Prostate gland (tissue), 2 donors: Measurements from ENCODE around the gene MYOZ1. TPM values are rescaled to one million over a fixed set of nuclear protein-coding genes. Genes with fewer than 3 reads are reported as not detected.

Experiments used
- DNase-seq: peaks from one replicate; pipeline ENCODE4 v3.0.0-alpha.2; 2019; ENCODE audit warnings: low spot score
- H3K27ac ChIP-seq, 2 donors: fragments of 200-600 bp; sonication (generic); 2 replicates each; pipeline ENCODE4 v1.5.1; 2017 to 2019
- H3K27me3 ChIP-seq: fragments of 200-600 bp; sonication (generic); replicated peaks from 2 replicates; pipeline ENCODE4 v1.5.1; 2019; ENCODE audit not compliant: insufficient read depth
- H3K36me3 ChIP-seq, 2 donors: fragments of 200-600 bp; sonication (generic); 1 replicate in 1 of 2; 2 replicates in 1 of 2; pipeline versions ENCODE4 v1.5.1 to v1.8.1; 2017 to 2019
- H3K4me1 ChIP-seq: fragments of 200-600 bp; sonication (generic); replicated peaks from 2 replicates; pipeline ENCODE4 v1.5.1; 2019
- H3K4me3 ChIP-seq, 2 donors: fragments of 200-600 bp; sonication (generic); 2 replicates each; pipeline ENCODE4 v1.5.1; 2017 to 2019
- H3K9me3 ChIP-seq: fragments of 200-600 bp; sonication (generic); 2 replicates; pipeline ENCODE4 v1.5.1; 2017
- CTCF ChIP-seq, 4 experiments: fragments of 200-600 bp in 2 of 4; fragments of 450-650 bp in 2 of 4; sonication (generic) in 2 of 4; IDR thresholded peaks; 1 replicate in 3 of 4; 2 replicates in 1 of 4; pipeline ENCODE4 v1.5.1; 2016 to 2019; ENCODE audit warnings: antibody characterized with exemption in 4 of 4, mild to moderate bottlenecking in 2 of 4, moderate library complexity in 2 of 4
- POLR2A ChIP-seq: fragments of 450-650 bp; IDR thresholded peaks from one replicate; pipeline ENCODE4 v1.6.1; 2016; ENCODE audit warnings: antibody characterized with exemption, mild to moderate bottlenecking
- POLR2AphosphoS5 ChIP-seq: sonication (generic); formaldehyde crosslinking; IDR thresholded peaks from one replicate; pipeline ENCODE4 v1.6.1; 2017; ENCODE audit warnings: antibody characterized with exemption
- WGBS: methylation state at CpG from one replicate; pipeline ENCODE4 v1.1.5; 2018; 5-methylcytosine and 5-hydroxymethylcytosine counted together
- intact Hi-C: fragments of 100-400 bp; cut with DNase I; formaldehyde crosslinking; loops from one replicate; pipeline ENCODE4 v1.14.2; 2022
- total RNA-seq, 2 donors: library from RNA; depleted of rRNA; stranded (reverse); fragments of >200 nt; gene quantifications; one replicate each; pipeline ENCODE4 v1.1.0, GENCODE V29; 2016

The MYOZ1 gene
- total RNA-seq, 2 donors from 2014 or later: 1.6 to 3.3 TPM

- H3K36me3 ChIP-seq: no peaks in the 10 kb centered on the region
- no peak for DNase-seq
- peaks cover 11% of the 10 kb centered on the region for H3K4me1 ChIP-seq
- H3K9me3 ChIP-seq: no peaks in the 10 kb centered on the region
- no peak overlapping the region for H3K27ac ChIP-seq
- H3K27me3 ChIP-seq: no peaks in the 10 kb centered on the region
- H3K4me3 ChIP-seq: no peak overlapping the region
- TF ChIP-seq POLR2A (no peak), POLR2AphosphoS5 (no peak), CTCF (IDR thresholded peaks at IDR 0.05) (no peak)
- 94% methylated on average over 2 of the region's 2 CpGs for WGBS
- intact Hi-C loops: loop anchor here (5.0 kb wide), 1 partner anchor 32 kb away; no protein-coding TSS in a partner anchor
Measured at GRCh38 chr10:73584737-73585136, 56.5 kb downstream of the MYOZ1 start.

DNA sequence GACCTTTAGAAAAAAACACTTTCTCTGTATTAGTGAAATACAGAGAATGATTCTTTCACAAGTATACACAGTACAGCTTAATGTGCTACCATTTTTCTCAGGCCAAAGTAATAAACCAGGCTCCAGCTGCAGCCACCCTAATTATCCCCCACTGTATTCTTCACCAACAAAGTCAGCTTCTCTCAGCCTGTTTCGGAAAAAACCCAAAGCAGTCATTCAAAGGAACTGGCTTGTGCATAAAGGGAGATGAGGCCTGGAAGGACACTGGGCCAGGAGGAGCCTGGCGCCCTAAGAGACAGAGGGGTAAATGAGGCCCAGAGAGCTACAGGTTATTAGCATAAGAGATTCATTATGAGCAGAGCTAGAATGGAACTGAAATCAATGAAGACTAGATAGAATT is 59.4 kb downstream of the MYOZ1 start:
- Histone ChIP-seq H3K27ac (no peak overlapping the region), H3K27me3 (no peaks in the 10 kb centered on the region), H3K4me1 (peaks cover 24% of the 10 kb centered on the region), H3K4me3 (no peak overlapping the region), H3K9me3 (no peaks in the 10 kb centered on the region), H3K36me3 (no peaks in the 10 kb centered on the region)
- no peak for TF ChIP-seq CTCF (IDR thresholded peaks at IDR 0.05)
- TF ChIP-seq POLR2AphosphoS5: no peak
- no peak for TF ChIP-seq POLR2A
- intact Hi-C loops: no loop called here
- WGBS: 93% methylated on average over 2 of the region's 2 CpGs
- no peak for DNase-seq

Other genes with a start within 250 kb of the MYOZ1 start
- 100 to 1,000 TPM in 1 of 2 donors, 10 to 100 TPM in 1; 98.9 to 117 TPM for gene ANXA7, start 227.4 kb downstream of the MYOZ1 start, total RNA-seq
- gene MSS51, start 207.9 kb downstream of the MYOZ1 start, total RNA-seq: 1 to 10 TPM; 2.2 to 2.4 TPM
- 10 to 100 TPM; 38.6 to 44.3 TPM for gene PPP3CB, start 145.4 kb downstream of the MYOZ1 start, total RNA-seq
- 10 to 100 TPM; 53.0 to 79.6 TPM for gene USP54, start 50.1 kb downstream of the MYOZ1 start, total RNA-seq
- gene SYNPO2L, start 14.6 kb upstream of the MYOZ1 start, total RNA-seq: under 1 TPM; 0.23 to 0.77 TPM
- 1 to 10 TPM; 8.3 to 9.7 TPM for gene AGAP5, start 56.6 kb upstream of the MYOZ1 start, total RNA-seq
- gene SEC24C, start 102.9 kb upstream of the MYOZ1 start, total RNA-seq: 10 to 100 TPM; 80.7 to 87.6 TPM
- 10 to 100 TPM; 33.2 to 55.6 TPM for gene CHCHD1, start 140.6 kb upstream of the MYOZ1 start, total RNA-seq
- 100 to 1,000 TPM in 1 of 2 donors, 10 to 100 TPM in 1; 80.6 to 246 TPM for gene ZSWIM8, start 144.1 kb upstream of the MYOZ1 start, total RNA-seq
- gene NDST2, start 170.1 kb upstream of the MYOZ1 start, total RNA-seq: 10 to 100 TPM; 39.7 to 57.4 TPM
- 10 to 100 TPM; 41.9 to 47.8 TPM for gene CAMK2G, start 233.1 kb upstream of the MYOZ1 start, total RNA-seq